BLaER1 treated with 17β-estradiol and CSF1 and Interleukin-3, amounts not matched to agents 10 nM and 100 nM (cell line): Measurements from ENCODE around the gene SHBG.
"Not testable (repeated sequence)": the region's sequence is repeated elsewhere in the genome, so short reads cannot be mapped to it uniquely, and the experiment has no call there.

Experiments used
- H3K27ac ChIP-seq, 11 experiments: shearing (Covaris generic); formaldehyde crosslinking; 2 replicates each; pipeline ENCODE4 v1.8.1; 2022
- H3K27me3 ChIP-seq, 11 experiments: shearing (Covaris generic); formaldehyde crosslinking; 2 replicates each; pipeline ENCODE4 v1.8.1; 2022
- H3K36me3 ChIP-seq, 11 experiments: shearing (Covaris generic); formaldehyde crosslinking; 2 replicates each; pipeline ENCODE4 v1.8.1; 2022
- H3K4me1 ChIP-seq, 10 experiments: shearing (Covaris generic); formaldehyde crosslinking; 2 replicates each; pipeline ENCODE4 v1.8.1; 2022
- H3K4me2 ChIP-seq, 11 experiments: shearing (Covaris generic); formaldehyde crosslinking; 2 replicates each; pipeline ENCODE4 v1.8.1; 2022
- H3K4me3 ChIP-seq, 10 experiments: shearing (Covaris generic); formaldehyde crosslinking; 2 replicates each; pipeline ENCODE4 v1.8.1; 2022
- H3K9ac ChIP-seq, 11 experiments: shearing (Covaris generic); formaldehyde crosslinking; 2 replicates each; pipeline ENCODE4 v1.8.1; 2022
- H3K9me3 ChIP-seq, 11 experiments: shearing (Covaris generic); formaldehyde crosslinking; replicated peaks in 1 of 11; 2 replicates each; pipeline ENCODE4 v1.8.1; 2022
- H4K20me1 ChIP-seq, 11 experiments: shearing (Covaris generic); formaldehyde crosslinking; 2 replicates each; pipeline ENCODE4 v1.8.1; 2022
- Cebpa-rat ChIP-seq, 11 experiments: shearing (Covaris generic); IDR thresholded peaks; 2 replicates each; pipeline ENCODE4 v1.8.1; 2022

The SHBG gene

GRCh38 chr17:7593296-7593695, 36.6 kb upstream of the SHBG start:
- Histone ChIP-seq H3K36me3 (peaks cover 70 to 96% (median 88%) of the 10 kb centered on the region in 11 experiments), H4K20me1 (peaks cover 0 to 53% (median 12%) of the 10 kb centered on the region in 11 experiments; a peak in 13 of 22 replicates), H3K4me2 (no peak overlapping the region), H3K9ac (peak overlapping the region in 1 of 11 experiments; percentile 15; a peak in 1 of 22 replicates), H3K27ac (no peak overlapping the region), H3K9me3 (no peaks in the 10 kb centered on the region), H3K4me3 (no peak overlapping the region), H3K4me1 (peaks cover 7 to 21% (median 13%) of the 10 kb centered on the region in 10 experiments), H3K27me3 (no peaks in the 10 kb centered on the region)
- TF ChIP-seq Cebpa-rat (IDR thresholded peaks at IDR 0.05): no peak

GRCh38 chr17:7597561-7597960, 32.4 kb upstream of the SHBG start:
- not testable (repeated sequence) for H3K4me3 ChIP-seq, H3K4me1 ChIP-seq, H3K27ac ChIP-seq, H3K4me2 ChIP-seq, H3K9ac ChIP-seq, H3K27me3 ChIP-seq, H3K9me3 ChIP-seq
- H4K20me1 ChIP-seq: peaks cover 0 to 14% (median 0%) of the 10 kb centered on the region in 11 experiments; a peak in 4 of 22 replicates
- peaks cover 94 to 100% (median 96%) of the 10 kb centered on the region in 11 experiments for H3K36me3 ChIP-seq

GRCh38 chr17:7606280-7606679, 23.7 kb upstream of the SHBG start:
- no peaks in the 10 kb centered on the region for H3K9me3 ChIP-seq
- TF ChIP-seq Cebpa-rat (IDR thresholded peaks at IDR 0.05): no peak
- peaks cover 0 to 11% (median 2%) of the 10 kb centered on the region in 10 experiments; a peak in 10 of 20 replicates for H3K4me1 ChIP-seq
- H3K4me3 ChIP-seq: no peak overlapping the region
- H4K20me1 ChIP-seq: peaks cover 3 to 70% (median 47%) of the 10 kb centered on the region in 11 experiments; a peak in 18 of 22 replicates
- peaks cover 62 to 100% (median 87%) of the 10 kb centered on the region in 11 experiments for H3K36me3 ChIP-seq
- H3K27me3 ChIP-seq: no peaks in the 10 kb centered on the region
- no peak overlapping the region for H3K4me2 ChIP-seq
- no peak overlapping the region for H3K27ac ChIP-seq
- H3K9ac ChIP-seq: no peak overlapping the region

DNA sequence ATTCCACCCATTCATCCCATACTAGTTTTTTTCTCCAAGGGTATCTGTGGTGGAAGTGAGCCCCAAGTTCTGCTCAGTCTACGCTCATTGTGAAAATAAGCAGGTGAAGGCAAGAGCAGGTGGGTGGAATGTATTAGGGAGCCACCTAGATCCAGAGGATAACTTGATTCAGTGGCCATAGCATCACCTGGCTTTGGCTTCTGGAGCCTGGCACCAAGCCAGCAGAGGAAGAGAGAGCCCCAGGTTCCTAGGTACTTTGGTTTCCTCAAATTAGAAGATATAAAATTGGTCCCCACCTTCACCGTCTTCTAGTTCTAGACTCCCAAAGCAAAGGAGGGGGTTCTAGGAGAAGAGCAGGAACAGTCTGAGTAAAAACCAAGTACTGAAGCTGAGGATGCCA, 19.3 kb upstream of the SHBG start:
- H4K20me1 ChIP-seq: peaks cover 13 to 83% (median 66%) of the 10 kb centered on the region in 11 experiments; a peak in 19 of 22 replicates

DNA sequence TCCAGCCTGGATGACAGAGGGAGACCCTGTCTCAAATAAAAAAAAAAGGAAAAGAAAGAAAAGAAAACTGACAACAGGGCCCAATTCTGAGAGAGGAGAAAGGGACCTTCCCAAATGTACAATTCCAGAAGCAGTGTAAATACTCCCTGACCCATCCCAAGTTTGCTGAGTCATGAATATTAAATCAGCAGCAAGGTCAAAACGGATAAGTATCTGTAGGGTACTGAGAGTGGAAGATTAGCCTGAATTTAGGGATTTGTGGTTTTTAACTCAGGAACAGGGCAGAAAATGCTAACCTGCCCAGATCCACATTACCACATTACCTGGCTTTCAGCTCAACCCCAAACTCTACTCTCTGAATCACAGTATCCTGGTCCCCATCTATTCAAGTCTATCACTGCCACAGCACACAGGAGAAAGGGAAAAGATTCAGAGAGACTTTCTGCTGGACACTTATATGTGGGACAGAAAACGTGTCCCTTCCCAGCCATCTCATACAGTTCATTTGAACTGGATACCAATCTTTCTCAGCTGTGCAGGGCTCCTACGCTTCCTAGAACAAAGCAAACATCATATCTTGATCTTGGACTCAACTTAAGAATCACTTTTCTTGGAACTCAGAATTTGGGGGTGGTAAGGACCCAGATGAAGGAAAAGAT, 18.2 kb upstream of the SHBG start:
- H3K9ac ChIP-seq: peak overlapping the region in 4 of 11 experiments; percentile 1 to 51 (median 33); a peak in 4 of 22 replicates
- peak overlapping the region in 2 of 11 experiments; percentile 18 to 41; a peak in 2 of 22 replicates for H3K27ac ChIP-seq

More for the DNA sequence above, 19.3 kb upstream of the SHBG start:
- Histone ChIP-seq H3K4me1 (peaks cover 24 to 38% (median 30%) of the 10 kb centered on the region in 10 experiments), H3K36me3 (peaks cover 27 to 67% (median 53%) of the 10 kb centered on the region in 11 experiments), H3K27ac (no peak overlapping the region), H3K27me3 (no peaks in the 10 kb centered on the region), H3K4me2 (0 out of 22 replicates have a peak overlapping the region, but pooled peaks of 1 of the 11 experiments have one; percentile 91), H3K9ac (no peak overlapping the region), H3K9me3 (no peaks in the 10 kb centered on the region), H3K4me3 (no peak overlapping the region)
- TF ChIP-seq Cebpa-rat (IDR thresholded peaks at IDR 0.05): no peak

GRCh38 chr17:7612294-7612640, 17.7 kb upstream of the SHBG start:
- H3K27ac ChIP-seq: peak overlapping the region in 1 of 11 experiments; percentile 41; a peak in 1 of 22 replicates
- no peaks in the 10 kb centered on the region for H3K27me3 ChIP-seq
- H3K4me3 ChIP-seq: no peak overlapping the region
- peak overlapping the region; percentile 85 to 100 (median 95) for H3K4me2 ChIP-seq
- H3K9ac ChIP-seq: peak overlapping the region in 3 of 11 experiments; percentile 1 to 51 (median 40); a peak in 2 of 22 replicates
- H3K36me3 ChIP-seq: peaks cover 15 to 51% (median 40%) of the 10 kb centered on the region in 11 experiments
- no peaks in the 10 kb centered on the region for H3K9me3 ChIP-seq
- peaks cover 24 to 38% (median 32%) of the 10 kb centered on the region in 10 experiments for H3K4me1 ChIP-seq
- no peak for TF ChIP-seq Cebpa-rat (IDR thresholded peaks at IDR 0.05)
- peaks cover 13 to 67% (median 53%) of the 10 kb centered on the region in 11 experiments; a peak in 17 of 22 replicates for H4K20me1 ChIP-seq

More for the DNA sequence above, 18.2 kb upstream of the SHBG start:
- H3K4me2 ChIP-seq: peak overlapping the region; percentile 85 to 100 (median 95); a peak in 21 of 22 replicates
- peaks cover 13 to 72% (median 56%) of the 10 kb centered on the region in 11 experiments; a peak in 18 of 22 replicates for H4K20me1 ChIP-seq
- H3K4me1 ChIP-seq: peaks cover 24 to 38% (median 33%) of the 10 kb centered on the region in 10 experiments
- H3K36me3 ChIP-seq: peaks cover 16 to 56% (median 41%) of the 10 kb centered on the region in 11 experiments
- no peak for TF ChIP-seq Cebpa-rat (IDR thresholded peaks at IDR 0.05)
- H3K4me3 ChIP-seq: 0 out of 20 replicates have a peak overlapping the region, but pooled peaks of 1 of the 10 experiments have one; percentile 2
- no peaks in the 10 kb centered on the region for H3K27me3 ChIP-seq
- no peaks in the 10 kb centered on the region for H3K9me3 ChIP-seq

- H3K27ac ChIP-seq: peak overlapping the region; percentile 78 to 93 (median 90)
- no peaks in the 10 kb centered on the region for H3K27me3 ChIP-seq
Measured at GRCh38 chr17:7613769-7614424, 16.0 kb upstream of the SHBG start.

DNA sequence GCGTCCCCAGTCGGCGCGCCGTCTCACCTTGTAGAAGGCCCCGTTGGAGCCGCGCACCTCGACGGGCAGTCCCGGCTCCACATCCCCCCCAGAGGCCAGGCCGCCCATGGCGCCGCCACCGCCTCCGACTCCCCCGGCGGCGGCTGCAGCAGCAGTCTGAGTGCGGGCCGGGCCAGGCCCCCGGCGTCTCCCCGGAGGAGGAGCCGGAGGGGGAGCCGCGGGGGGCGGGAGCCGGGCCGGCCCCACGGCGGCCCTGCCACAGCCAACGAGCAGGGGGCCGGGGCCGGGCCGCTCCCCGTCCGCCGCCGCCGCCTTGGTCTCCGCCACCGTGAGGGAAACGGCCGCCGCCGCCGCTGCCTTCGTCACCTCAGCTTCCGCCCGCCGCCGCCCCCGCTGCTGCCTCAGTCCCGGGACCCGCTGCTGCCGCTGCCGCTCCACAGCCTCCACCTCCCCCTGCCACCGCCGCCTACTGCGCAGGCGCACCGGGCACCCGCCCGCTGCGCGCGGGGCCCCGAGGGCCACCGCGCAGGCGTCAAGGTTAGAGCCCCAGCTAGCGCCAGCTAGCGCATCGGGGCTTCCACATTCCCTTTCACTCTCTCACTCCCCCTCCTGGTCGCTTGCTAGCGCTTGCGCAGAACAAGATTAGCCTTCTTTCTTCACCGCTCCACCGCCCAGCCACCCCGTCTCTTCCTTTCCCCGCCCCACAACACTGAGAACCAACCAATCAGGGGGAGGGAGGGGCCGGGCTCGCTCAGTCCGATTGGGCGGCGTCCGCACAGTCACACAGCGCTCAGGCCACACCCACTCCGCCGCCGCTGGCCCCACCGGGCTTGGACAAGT, 15.3 kb upstream of the SHBG start, which contains the start of gene FXR2:
Gene FXR2, minus strand, starts transcription at position 473 of the 840 bp plus-strand sequence. Its CDS starts 365 bp downstream, at position 108.
- Histone ChIP-seq H3K9me3 (no peaks in the 10 kb centered on the region), H3K4me1 (peaks cover 24 to 38% (median 31%) of the 10 kb centered on the region in 10 experiments), H3K4me3 (peak within 1 kb of the TSS; percentile 81 to 97 (median 88)), H3K4me2 (peak within 1 kb of the TSS; percentile 85 to 100 (median 95)), H4K20me1 (peaks cover 13 to 44% (median 39%) of the 10 kb centered on the region in 11 experiments; a peak in 16 of 22 replicates), H3K36me3 (peaks cover 15 to 27% (median 21%) of the 10 kb centered on the region in 11 experiments), H3K27ac (peak within 1 kb of the TSS; percentile 78 to 93 (median 90)), H3K27me3 (no peaks in the 10 kb centered on the region), H3K9ac (peak within 1 kb of the TSS; percentile 85 to 96 (median 93))
- no peak for TF ChIP-seq Cebpa-rat (IDR thresholded peaks at IDR 0.05)

More at GRCh38 chr17:7613769-7614424, 16.0 kb upstream of the SHBG start:
- H3K4me3 ChIP-seq: peak overlapping the region; percentile 81 to 97 (median 88)
- TF ChIP-seq Cebpa-rat (IDR thresholded peaks at IDR 0.05): no peak
- H3K9me3 ChIP-seq: no peaks in the 10 kb centered on the region
- H4K20me1 ChIP-seq: peaks cover 13 to 51% (median 46%) of the 10 kb centered on the region in 11 experiments; a peak in 17 of 22 replicates
- H3K9ac ChIP-seq: peak overlapping the region; percentile 85 to 96 (median 93)
- H3K4me1 ChIP-seq: peaks cover 24 to 38% (median 31%) of the 10 kb centered on the region in 10 experiments
- peak overlapping the region; percentile 85 to 100 (median 95) for H3K4me2 ChIP-seq
- H3K36me3 ChIP-seq: peaks cover 15 to 35% (median 24%) of the 10 kb centered on the region in 11 experiments
